Heart right ventricle (tissue), 16 donors: Measurements from ENCODE around the gene LSP1. TPM values are rescaled to one million over a fixed set of nuclear protein-coding genes. Genes with fewer than 3 reads are reported as not detected.
"Not testable (repeated sequence)": the region's sequence is repeated elsewhere in the genome, so short reads cannot be mapped to it uniquely, and the experiment has no call there.

ENCODE experiments used
- ATAC-seq, 8 donors: fragments of 200-7000 bp; cut with Tn5 transposase; one replicate each; pipeline ENCODE4 v1.9.1; 2020; ENCODE audit warnings: mild to moderate bottlenecking in 8 of 8, moderate library complexity in 8 of 8, moderate number of reproducible peaks in 1 of 8
- DNase-seq, 2 donors: peaks; one replicate each; pipeline ENCODE4 v3.0.0-alpha.2; 2020
- H3K27ac ChIP-seq, 10 donors: fragments of 200-600 bp; sonication (generic) in 2 of 10; one replicate each; pipeline versions ENCODE4 v1.5.0 to v1.8.0; 2020 to 2022; ENCODE audit warnings: mild to moderate bottlenecking in 3 of 10
- H3K27me3 ChIP-seq, 7 donors: fragments of 200-600 bp; one replicate each; pipeline ENCODE4 v1.8.0; 2021 to 2022; ENCODE audit warnings: mild to moderate bottlenecking in 2 of 7
- H3K36me3 ChIP-seq, 9 donors: fragments of 200-600 bp; sonication (generic) in 1 of 9; one replicate each; pipeline versions ENCODE4 v1.5.0 to v1.8.0; 2020 to 2022; ENCODE audit warnings: mild to moderate bottlenecking in 2 of 9
- H3K4me1 ChIP-seq, 9 donors: fragments of 200-600 bp; sonication (generic) in 1 of 9; one replicate each; pipeline versions ENCODE4 v1.5.0 to v1.8.0; 2020 to 2022; ENCODE audit warnings: mild to moderate bottlenecking in 4 of 9
- H3K4me3 ChIP-seq, 10 donors: fragments of 200-600 bp; sonication (generic) in 2 of 10; one replicate each; pipeline versions ENCODE4 v1.5.0 to v1.8.0; 2020 to 2022; ENCODE audit warnings: mild to moderate bottlenecking in 7 of 10, moderate library complexity in 2 of 10
- H3K9me3 ChIP-seq, 11 donors: fragments of 200-600 bp in 10 of 11; sonication (generic) in 2 of 11; one replicate each; pipeline versions ENCODE4 v1.5.0 to v1.8.0; 2013 to 2022; ENCODE audit warnings: mild to moderate bottlenecking in 2 of 11, control low read depth in 1 of 11, moderate library complexity in 1 of 11
- WGBS, 2 donors: extraction: QIAGEN DNeasy Blood & Tissue Kit; methylation state at CpG; one replicate each; pipeline ENCODE4 v1.1.7; 2013; ENCODE audit warnings: inconsistent platforms in 1 of 2; 5-methylcytosine and 5-hydroxymethylcytosine counted together
- intact Hi-C, 10 donors: fragments of 100-400 bp; cut with DNase I; formaldehyde crosslinking; loops; one replicate each; pipeline versions ENCODE4 v1.11.1 to v1.14.2; 2022
- polyA plus RNA-seq, 2 donors: library from polyadenylated mRNA; stranded (reverse); fragments of 200-250 nt; gene quantifications; one replicate each; pipeline ENCODE4 v1.2.3, GENCODE V29; 2013
- total RNA-seq, 10 donors: library from RNA; stranded (reverse); fragmentation: NEBNext Ultra II Directional in 3 of 10; extraction: Animal tissue kit (Norgen Biotek cat#: 25700) in 3 of 10; gene quantifications; one replicate each; pipeline versions ENCODE4 v1.2.1 to v1.2.4, GENCODE V29; 2021 to 2023
- TF ChIP-seq, protein P1 (sequence below), 9 donors: fragments of 200-600 bp; sonication (generic) in 2 of 9; IDR thresholded peaks; one replicate each; pipeline versions ENCODE4 v1.5.0 to v1.8.0; 2021 to 2022; ENCODE audit warnings: antibody characterized with exemption in 9 of 9, mild to moderate bottlenecking in 5 of 9, moderate library complexity in 1 of 9
- donor health status: Arrhythmogenic right ventricular cardiomyopathy.
- donor health status: ischemic (EF 13 %, LVEDD 7.1; RV severe dilation, severe dysfunction).
- donor health status: healthy with polysubstance abuse.
- donor health status: DM: no; HTN: yes; CAD: no.
- donor health status: DM: no; HTN: no; CAD: no.
- donor health status: ischemic (EF 25% LVEDD 6.9; RV normal size, moderate dysfunction).
- donor health status: ischemic (EF 25% LVEDD 5.7; RV mildly dilated, moderate dysfunction).
- donor health status: healthy.
- donor health status: DM: yes; HTN: yes; CAD: no.
- donor health status: Ischemic cardiomyopathy.
- donor health status: ischemic (EF 35%, LVEDD 5.7; RV mildly dilated, moderate dysfunction).
- donor health status: nonischemic (EF 11% LVEDD 7.7; RV severe dilation, severe dysfunction).
- donor health status: DM: yes; HTN: yes; CAD: no.
- donor health status: PGD.
- donor health status: ischemic (EF 29% LVEDD 5.4; RV normal size, mild dysfunction).
- donor health status: nonischemic (EF 23%, LVEDD 6.1; RV moderate dilation, normal function).

Gene LSP1
- total and polyA plus RNA-seq, 12 donors: 16.0 to 57.2 (median 21.4) TPM

DNA sequence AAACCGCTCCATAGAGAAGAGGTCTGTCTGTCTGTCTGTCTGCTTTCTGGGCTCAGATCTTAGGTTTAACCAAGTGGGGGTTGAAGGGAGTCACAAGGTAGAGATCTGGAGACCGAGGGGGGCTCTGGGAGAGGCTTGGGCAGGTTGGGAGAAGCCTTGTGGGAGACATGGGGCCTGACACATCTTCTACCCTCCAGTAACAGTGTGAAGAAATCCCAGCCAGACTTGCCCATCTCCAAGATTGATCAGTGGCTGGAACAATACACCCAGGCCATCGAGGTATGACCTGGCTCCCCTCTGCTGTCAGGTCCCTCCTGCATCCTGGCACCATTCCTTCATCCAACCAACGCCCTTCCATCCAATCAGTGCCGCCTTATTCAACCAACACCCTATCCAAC, 31.4 kb downstream of the LSP1 start:
- WGBS, 2 donors: 96% methylated on average over 5 of the region's 5 CpGs

DNA sequence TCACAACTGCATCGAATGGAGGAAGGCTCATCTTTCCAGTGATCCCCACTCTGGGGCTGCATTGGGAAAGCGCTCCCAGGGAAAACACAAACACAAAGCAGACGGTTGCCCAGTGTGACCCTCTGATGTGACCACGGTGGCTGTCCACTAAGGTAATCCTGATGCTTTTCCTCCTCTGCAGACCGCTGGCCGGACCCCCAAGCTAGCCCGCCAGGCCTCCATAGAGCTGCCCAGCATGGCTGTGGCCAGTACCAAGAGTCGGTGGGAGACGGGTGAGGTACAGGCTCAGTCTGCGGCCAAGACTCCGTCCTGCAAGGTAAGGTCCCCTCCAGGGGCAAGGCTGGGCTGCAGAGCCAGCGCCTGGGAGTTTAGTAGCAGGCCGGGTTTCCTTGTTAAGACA, 33.7 kb downstream of the LSP1 start:
- H3K27ac ChIP-seq, H3K9me3 ChIP-seq, DNase-seq, H3K4me3 ChIP-seq, H3K27me3 ChIP-seq, ATAC-seq: not testable (repeated sequence)
- Histone ChIP-seq H3K4me1 (peaks cover 13 to 54% (median 22%) of the 10 kb centered on the region in 9 donors), H3K36me3 (peaks cover 0 to 83% (median 0%) of the 10 kb centered on the region in 9 donors)
- 88 to 93% methylated on average over 13 of the region's 13 CpGs for WGBS, 2 donors
- intact Hi-C loops: loop anchor here in 2 of 10 donors (10.0 kb wide), 2 partner anchors 258 to 268 kb away; no protein-coding TSS in a partner anchor

More for the DNA sequence above, 31.4 kb downstream of the LSP1 start:
- intact Hi-C loops: loop anchor here in 8 of 10 donors (5.0 to 10.0 kb wide), 7 partner anchors 33 to 270 kb away; partner anchors contain the start of genes TNNT3 (in 5 of the 8) and TNNI2 (in 2 of the 8)
- ATAC-seq (no peak), DNase-seq (no peak)
- peaks cover 0 to 82% (median 0%) of the 10 kb centered on the region in 9 donors for H3K36me3 ChIP-seq
- peaks cover 0 to 4% (median 0%) of the 10 kb centered on the region in 7 donors for H3K27me3 ChIP-seq
- no peaks in the 10 kb centered on the region for H3K9me3 ChIP-seq
- peaks cover 27 to 56% (median 44%) of the 10 kb centered on the region in 9 donors for H3K4me1 ChIP-seq
- H3K27ac ChIP-seq: no peak overlapping the region
- no peak overlapping the region for H3K4me3 ChIP-seq
- TF ChIP-seq, protein P1, sequence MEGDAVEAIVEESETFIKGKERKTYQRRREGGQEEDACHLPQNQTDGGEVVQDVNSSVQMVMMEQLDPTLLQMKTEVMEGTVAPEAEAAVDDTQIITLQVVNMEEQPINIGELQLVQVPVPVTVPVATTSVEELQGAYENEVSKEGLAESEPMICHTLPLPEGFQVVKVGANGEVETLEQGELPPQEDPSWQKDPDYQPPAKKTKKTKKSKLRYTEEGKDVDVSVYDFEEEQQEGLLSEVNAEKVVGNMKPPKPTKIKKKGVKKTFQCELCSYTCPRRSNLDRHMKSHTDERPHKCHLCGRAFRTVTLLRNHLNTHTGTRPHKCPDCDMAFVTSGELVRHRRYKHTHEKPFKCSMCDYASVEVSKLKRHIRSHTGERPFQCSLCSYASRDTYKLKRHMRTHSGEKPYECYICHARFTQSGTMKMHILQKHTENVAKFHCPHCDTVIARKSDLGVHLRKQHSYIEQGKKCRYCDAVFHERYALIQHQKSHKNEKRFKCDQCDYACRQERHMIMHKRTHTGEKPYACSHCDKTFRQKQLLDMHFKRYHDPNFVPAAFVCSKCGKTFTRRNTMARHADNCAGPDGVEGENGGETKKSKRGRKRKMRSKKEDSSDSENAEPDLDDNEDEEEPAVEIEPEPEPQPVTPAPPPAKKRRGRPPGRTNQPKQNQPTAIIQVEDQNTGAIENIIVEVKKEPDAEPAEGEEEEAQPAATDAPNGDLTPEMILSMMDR (IDR thresholded peaks at IDR 0.05): no peak

DNA sequence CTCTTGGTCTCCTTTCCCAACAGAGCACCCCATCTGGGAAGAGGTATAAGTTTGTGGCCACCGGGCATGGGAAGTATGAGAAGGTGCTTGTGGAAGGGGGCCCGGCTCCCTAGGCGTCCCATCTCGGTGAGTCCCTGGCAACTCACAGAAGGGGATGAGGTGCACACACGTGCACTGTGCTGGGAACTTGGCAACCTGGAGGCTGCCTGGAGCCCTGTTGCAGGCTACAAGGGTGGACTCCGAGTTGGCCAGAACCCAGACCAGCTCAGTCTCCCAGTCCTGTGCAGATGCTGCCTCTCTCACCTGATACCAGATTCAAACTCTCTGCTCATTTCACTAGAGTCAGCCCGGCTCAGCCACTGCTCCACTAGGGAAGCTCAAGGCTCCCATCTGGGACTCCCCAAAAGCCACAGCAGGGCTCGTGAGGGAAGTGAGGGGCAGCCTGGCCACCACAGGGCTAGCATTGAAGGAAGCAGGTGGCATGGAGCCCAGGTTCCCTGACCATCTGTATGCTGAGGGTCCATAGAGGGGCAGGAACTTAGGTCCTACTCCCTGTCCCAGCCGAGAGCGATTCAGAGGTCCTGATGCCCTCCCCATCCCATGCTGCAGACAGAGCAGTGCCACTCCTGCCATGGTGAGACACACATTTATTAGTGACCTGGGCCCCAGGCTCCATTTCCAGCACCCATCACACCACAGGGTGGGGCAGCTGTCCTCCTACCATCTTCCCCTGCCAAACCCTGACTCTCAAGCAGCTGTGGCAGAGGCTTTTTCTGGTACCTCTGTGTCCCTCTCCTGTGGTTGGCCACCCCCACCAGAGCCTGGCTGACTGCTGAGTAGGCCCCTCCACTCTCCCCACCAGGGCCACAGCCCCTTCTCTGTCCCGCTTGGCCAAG, 34.8 kb downstream of the LSP1 start:
- Histone ChIP-seq H3K4me3 (no peak overlapping the region), H3K27me3 (peaks cover 0 to 4% (median 0%) of the 10 kb centered on the region in 7 donors), H3K27ac (peak overlapping the region in 5 of 10 donors; percentile 29 to 68 (median 40)), H3K9me3 (no peaks in the 10 kb centered on the region), H3K4me1 (peaks cover 3 to 44% (median 11%) of the 10 kb centered on the region in 9 donors), H3K36me3 (peaks cover 0 to 75% (median 0%) of the 10 kb centered on the region in 9 donors)
- ATAC-seq (no peak), DNase-seq (peak in 1 of 2 donors; percentile 10)
- intact Hi-C loops: loop anchor here in 2 of 10 donors (10.0 kb wide), 2 partner anchors 257 to 267 kb away; no protein-coding TSS in a partner anchor
- 87% methylated on average over 11 of the region's 11 CpGs for WGBS, 2 donors
- TF ChIP-seq, protein P1 (IDR thresholded peaks at IDR 0.05): no peak

DNA sequence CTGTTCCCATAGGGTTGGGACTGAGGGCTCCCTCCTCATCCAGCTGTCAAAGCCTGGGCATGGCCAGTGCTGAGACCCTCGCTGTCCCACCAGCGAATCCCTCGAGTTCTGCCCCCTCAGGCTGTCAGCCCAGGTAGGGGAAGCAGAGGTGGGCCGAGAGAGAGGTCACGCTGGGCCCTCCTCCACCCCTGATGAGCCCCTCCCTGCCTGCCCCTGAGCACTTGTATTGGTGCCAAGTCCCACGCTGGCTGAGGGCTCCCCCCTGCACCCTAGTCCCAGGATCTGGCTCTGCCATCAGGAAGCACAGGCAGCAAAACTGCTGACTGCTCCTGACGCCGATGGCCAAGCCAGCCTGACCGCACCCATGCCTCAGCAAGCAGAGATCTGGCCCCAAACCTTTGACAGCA, 35.5 kb downstream of the LSP1 start:
- no peak overlapping the region for H3K4me3 ChIP-seq
- TF ChIP-seq, protein P1 (IDR thresholded peaks at IDR 0.05): no peak
- peak overlapping the region in 5 of 10 donors; percentile 23 to 68 (median 40) for H3K27ac ChIP-seq
- peaks cover 0 to 4% (median 0%) of the 10 kb centered on the region in 7 donors for H3K27me3 ChIP-seq
- no peak for ATAC-seq
- intact Hi-C loops: loop anchor here in 2 of 10 donors (10.0 kb wide), 2 partner anchors 256 to 266 kb away; no protein-coding TSS in a partner anchor
- H3K9me3 ChIP-seq: no peaks in the 10 kb centered on the region
- H3K36me3 ChIP-seq: peaks cover 0 to 69% (median 0%) of the 10 kb centered on the region in 9 donors
- peak in 1 of 2 donors; percentile 13 for DNase-seq
- 68 to 70% methylated on average over 9 of the region's 9 CpGs for WGBS, 2 donors
- peaks cover 0 to 43% (median 6%) of the 10 kb centered on the region in 9 donors for H3K4me1 ChIP-seq
